ENCODE results near the gene RASGRP2. TPM values are rescaled to one million over a fixed set of nuclear protein-coding genes. Genes with fewer than 3 reads are reported as not detected.
A peak's percentile ranks its signal among the peaks of the same experiment; 100 is the strongest.

The RASGRP2 gene
- total RNA-seq, 1 experiment from 2014 or later: 2.1 TPM

GRCh38 chr11:64757549-64758329 is 13.8 kb upstream of the RASGRP2 start:
- no peak for DNase-seq (ENCODE audit: low spot score)

DNA sequence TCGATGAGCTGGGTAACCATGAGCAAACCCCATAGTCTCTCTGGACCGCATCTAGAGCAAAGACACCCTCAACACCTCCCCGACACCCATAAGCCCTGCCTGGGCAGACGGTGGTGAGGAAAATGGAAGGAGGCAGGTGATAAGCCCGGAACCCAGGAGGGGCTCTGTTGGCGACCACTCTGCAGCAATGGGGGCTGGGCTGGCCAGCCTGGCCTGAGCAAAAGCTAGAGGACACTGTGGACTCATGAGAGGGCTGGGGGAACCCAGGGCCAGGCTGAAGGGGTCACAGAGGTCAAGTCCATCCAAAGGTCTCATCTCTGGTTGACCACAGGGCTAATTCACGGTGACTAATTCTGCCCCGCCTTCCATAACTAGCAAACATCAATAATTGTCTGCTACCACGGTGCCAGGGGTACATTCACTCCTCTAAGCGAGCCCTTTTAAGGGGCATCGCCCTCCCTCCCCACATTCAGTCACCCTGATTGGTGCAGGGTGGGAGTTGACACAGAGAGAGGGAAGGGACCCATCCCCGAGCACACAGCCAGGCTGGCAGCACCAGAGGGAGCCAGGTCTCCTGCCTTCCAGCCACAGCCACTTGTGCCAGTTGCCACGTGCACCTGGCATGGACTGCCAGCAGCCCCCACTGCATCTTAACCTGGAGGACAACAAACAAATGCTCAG is 11.9 kb upstream of the RASGRP2 start:
- no peak for DNase-seq (ENCODE audit: low spot score)

GRCh38 chr11:64754919-64755662 is 11.1 kb upstream of the RASGRP2 start:
- DNase-seq (ENCODE audit: low spot score): no peak

DNA sequence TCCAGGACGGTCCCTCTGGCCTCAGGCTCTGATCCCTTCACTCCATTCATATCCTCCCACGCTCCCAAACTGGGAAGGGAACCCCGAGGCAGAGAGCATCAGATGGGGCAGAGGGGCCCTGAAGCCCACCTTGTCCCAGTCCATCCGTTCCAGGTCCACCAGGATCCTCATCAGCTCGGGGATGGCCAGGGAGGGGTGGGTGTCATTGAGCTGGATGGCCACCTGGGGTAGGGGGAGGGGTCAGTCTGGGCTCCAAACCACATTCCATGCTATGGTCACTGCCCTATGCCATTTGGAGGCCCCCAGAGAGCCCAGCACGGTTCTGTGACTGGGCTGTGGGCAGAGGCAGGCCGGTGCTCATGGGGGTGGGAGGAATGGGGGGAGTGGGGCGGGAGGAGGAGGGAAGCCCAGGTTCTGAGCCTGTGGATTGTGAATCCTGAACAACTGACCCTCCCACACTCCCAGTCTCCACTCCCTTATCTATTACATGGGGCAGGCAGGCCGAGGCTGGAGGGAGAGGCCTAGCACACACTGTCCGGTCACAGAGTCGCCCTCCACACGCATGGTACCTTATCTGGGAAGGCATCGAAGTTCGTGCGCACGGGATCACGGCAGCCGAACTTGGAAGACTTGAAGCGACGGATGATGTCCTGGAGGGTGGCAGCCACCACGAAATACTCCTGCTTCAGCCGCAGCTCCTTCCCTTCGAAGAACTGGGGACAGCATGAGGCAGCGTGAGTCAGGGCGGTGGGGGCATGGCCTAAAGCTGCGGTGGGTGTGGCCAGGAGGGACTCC is 10.4 kb upstream of the RASGRP2 start:
- no peak for DNase-seq (ENCODE audit: low spot score)

- DNase-seq (ENCODE audit: low spot score): no peak
Observed at GRCh38 chr11:64753380-64754123, 9.6 kb upstream of the RASGRP2 start.

DNA sequence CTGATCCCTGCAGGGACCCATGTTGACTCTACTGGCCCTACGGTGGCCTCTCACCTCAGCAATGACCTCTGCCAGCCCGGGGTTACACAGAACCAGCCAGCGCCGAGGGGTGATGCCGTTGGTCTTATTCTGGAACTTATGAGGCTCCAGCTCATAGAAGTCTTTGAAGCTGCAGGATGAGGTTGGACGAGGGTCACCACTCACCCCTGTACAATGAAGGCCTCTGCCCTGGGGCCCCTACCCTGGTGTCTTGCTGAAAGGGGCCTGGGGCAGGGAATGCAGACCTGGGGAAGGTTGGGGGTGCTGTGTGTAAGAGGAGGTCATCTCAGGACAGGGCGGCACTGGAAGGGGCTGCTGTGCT is 9.1 kb upstream of the RASGRP2 start:
- no peak for DNase-seq (ENCODE audit: low spot score)

DNA sequence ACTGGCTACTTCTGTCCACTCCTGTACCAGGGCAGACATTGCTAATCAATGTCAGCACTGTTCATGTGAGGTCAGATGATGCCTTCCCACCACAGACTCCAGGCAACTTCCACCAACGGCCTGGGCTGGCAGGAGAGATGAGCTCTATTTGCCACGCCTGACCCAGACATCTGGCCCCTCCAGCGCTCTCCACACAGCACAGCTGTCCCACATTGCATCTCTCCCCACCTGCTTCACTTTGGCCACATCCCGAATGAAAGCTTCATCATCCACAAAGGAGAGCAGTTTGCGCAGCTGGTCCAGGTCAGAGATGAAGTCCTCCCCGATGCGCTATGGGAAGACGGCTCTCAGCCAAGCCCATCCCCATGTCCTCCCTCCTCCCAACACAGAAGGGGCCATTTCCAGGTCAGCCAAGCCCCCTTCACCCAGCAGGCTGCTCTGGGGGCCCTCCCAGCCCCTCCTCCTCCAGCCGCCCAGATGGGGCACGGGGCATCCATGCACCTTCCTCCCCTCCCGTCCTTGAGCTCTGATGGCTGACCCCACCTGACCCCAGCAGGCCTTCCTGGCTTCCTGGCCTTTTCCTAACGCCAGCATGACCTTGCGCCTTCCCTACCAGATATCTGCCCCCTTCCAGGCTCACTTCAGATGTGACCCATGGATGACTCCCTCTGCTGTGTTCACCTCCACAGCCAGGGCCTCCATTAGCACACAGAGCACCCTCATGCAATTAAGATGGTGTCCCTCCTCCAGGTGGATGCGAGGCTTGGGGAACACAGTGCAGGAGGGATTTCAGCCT is 8.4 kb upstream of the RASGRP2 start:
- no peak for DNase-seq (ENCODE audit: low spot score)

- no peak for DNase-seq (ENCODE audit: low spot score)
Observed at GRCh38 chr11:64751580-64751979, 7.6 kb upstream of the RASGRP2 start.

DNA sequence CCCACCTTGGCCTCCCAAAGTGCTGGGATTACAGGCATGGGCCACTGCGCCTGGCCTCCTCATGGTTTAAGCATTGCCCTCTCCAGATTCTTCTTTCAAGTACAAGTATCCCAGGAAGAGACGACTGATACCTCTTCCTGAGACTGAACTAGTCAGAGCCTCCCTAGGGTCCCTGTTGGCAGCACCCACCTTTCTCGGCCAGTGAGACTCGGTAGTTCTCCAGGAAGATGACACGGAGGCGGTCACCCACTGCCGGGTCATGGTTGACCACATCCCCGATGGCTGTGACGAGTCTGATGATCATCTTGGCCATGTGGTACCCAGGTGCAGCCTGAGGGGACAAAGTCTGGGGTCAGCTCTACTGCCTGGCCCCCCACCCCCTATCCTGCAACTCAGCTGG is 7.2 kb upstream of the RASGRP2 start:
- DNase-seq (ENCODE audit: low spot score): no peak

DNA sequence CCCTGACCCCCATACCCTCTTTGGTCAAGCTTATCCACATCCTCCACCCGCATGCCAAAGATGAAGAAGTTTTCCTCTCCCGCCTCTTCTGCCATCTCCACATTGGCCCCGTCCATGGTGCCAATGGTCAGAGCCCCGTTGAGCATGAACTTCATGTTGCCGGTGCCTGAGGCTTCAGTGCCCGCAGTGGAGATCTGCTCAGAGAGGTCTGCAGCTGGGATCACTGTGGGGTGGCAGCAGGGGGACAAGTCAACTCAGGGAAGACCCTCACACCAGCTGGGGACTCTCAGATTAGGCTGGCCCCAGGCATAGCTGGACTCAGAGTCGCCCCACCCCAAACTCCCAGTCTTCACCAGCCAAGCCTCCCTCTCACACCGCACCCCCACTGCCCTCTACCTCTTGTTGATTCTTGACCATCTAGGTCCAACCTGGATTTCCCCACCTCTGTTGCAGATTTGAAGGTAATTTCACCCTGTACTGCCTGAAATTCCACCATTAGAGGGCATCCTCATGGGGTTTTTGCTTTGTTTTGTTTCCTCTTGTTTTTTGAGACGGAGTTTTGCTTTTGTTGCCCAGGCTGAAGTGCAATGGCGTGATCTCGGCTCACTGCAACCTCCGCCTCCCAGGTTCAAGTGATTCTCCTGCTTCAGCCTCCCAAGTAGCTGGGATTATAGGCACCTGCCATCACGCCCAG is 6.6 kb upstream of the RASGRP2 start:
- no peak for DNase-seq (ENCODE audit: low spot score)

GRCh38 chr11:64747961-64748665 is 4.2 kb upstream of the RASGRP2 start:
- DNase-seq (ENCODE audit: low spot score): no peak

DNA sequence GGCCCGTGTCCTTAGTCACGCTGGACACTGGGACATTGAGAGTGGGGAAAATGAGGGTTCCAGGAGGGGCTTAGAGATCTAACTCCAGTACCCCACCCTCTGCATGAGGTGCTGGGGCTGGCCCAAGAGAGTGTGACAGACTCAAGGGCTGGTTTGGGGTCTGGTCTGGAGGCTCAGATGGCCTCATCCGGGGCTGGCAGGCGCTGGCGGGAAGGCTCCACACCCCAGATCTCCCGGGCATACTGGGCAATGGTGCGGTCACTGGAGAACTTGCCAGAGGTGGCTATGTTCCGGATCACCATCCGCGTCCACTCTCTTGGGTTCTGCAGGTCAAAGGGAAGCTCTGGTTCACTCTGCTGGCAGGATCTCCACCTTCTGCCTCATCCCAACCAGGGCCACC is 2.5 kb upstream of the RASGRP2 start:
- no peak for DNase-seq (ENCODE audit: low spot score)

- DNase-seq (ENCODE audit: low spot score): no peak
Observed at GRCh38 chr11:64745521-64746328, 1.8 kb upstream of the RASGRP2 start.

GRCh38 chr11:64745189-64745520 is 1.2 kb upstream of the RASGRP2 start:
- no peak for DNase-seq (ENCODE audit: low spot score)

DNA sequence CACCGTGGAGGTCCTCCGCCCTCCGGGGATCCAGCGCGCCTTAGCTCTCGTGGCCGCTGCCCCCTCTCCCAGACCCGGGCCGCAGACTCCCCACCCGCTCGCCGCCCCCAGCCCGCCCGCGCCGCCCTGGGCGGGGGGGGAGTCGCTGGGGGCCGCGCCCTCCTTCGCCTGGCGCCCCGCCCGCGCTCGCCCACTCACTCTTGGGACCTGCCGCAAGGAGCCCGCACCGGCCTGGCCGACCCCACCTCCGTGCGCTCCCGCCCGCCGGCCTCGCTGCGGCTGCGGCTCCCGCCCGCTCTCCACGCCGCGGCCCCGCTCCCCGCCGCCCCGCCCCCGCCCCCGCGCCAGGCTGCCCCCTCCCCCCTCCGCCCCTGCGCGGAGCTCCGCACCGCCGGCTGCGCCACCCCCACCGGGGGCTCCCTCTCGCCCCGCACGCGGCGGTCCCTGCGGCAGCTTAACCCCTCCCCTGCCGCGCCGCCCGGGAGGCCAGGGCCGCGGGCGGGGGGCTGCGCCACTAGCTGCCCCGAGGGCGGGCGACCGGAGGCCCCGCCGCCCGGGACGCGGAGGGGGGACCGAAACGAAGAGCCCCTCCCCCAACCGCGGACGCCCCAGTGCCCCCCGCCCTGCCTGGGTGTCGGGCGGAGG is 724 bp upstream of the RASGRP2 start:
- no peak for DNase-seq (ENCODE audit: low spot score)

DNA sequence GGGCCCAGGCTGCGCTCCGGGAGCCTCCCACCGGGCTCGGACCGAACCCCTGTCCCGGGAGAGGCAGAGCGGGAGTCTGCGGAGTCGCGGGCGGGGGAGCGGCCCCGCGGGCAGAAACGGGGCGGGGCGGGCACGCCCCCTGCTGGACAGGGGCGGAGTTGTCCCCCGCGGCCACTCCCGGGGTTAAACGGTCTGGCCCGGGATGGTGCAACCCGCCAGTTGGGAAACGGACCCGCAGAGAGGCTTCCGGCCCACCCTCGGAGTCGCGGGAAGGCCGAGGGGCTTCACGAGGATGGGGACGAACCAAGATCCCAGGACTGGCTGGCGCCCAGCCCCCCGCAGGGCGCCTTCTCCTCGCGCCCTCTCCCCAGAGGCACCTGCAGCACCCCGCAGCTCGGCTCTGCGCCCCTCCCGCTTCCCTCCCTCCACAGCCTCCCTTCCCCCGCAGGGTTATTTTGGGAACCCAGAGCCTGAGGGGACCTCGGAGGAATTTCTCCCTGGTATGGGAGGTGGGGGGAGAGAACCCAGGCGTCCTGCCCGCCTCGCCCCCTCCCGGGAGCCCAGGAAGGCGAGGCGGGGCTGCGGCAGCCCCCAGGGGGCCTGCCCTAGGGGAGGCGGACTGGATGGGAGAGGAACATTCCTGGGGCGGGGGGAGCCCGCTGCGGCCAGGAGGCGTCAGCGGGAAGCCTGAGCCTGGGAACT is 902 bp downstream of the RASGRP2 start:
- peak; percentile 35 for DNase-seq (ENCODE audit: low spot score)

Measured in A172 (cell line).